Ovary (tissue), 3 donors: Measurements from ENCODE around the gene DICER1.

Experiments used
- CTCF ChIP-seq, 3 donors: fragments of 450-650 bp in 2 of 3; fragments of 200-600 bp in 1 of 3; IDR thresholded peaks; one replicate each; pipeline versions ENCODE4 v1.5.1 to v1.8.0; 2016 to 2022; ENCODE audit warnings: antibody characterized with exemption in 3 of 3, mild to moderate bottlenecking in 1 of 3
- EP300 ChIP-seq: sonication (generic); formaldehyde crosslinking; IDR thresholded peaks from one replicate; pipeline ENCODE4 v1.6.1; 2017; ENCODE audit warnings: antibody characterized with exemption
- donor health status: DM: no; HTN: no; CAD: no.

GRCh38 chr14:95127531-95127911 is 29.8 kb downstream of the DICER1 start:
- TF ChIP-seq EP300 (no peak), CTCF (IDR thresholded peaks at IDR 0.05) (no peak)
